Measurements from ENCODE around the gene SPAG9.

SPAG9 gene

DNA sequence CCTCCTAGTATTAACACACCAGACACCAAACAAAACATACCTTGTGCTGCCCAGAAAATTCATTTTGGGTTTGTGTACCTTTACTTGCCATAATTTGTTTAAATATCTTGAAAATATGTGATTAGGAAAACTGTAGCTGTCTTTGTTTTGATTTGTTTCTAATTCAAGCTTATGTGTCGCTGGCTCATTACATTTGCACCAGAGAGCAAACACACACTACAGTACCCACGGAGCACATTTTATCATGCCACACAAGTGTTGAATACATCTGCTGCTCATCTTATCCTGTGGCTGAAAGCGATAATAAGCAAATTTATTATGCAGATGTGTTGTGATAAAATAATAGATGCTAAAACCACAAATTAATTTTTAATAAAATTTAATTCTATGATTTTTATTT, 63.1 kb downstream of the SPAG9 start:
- no peak for DNase-seq (ENCODE audit: low spot score)
- TF ChIP-seq, protein P1, sequence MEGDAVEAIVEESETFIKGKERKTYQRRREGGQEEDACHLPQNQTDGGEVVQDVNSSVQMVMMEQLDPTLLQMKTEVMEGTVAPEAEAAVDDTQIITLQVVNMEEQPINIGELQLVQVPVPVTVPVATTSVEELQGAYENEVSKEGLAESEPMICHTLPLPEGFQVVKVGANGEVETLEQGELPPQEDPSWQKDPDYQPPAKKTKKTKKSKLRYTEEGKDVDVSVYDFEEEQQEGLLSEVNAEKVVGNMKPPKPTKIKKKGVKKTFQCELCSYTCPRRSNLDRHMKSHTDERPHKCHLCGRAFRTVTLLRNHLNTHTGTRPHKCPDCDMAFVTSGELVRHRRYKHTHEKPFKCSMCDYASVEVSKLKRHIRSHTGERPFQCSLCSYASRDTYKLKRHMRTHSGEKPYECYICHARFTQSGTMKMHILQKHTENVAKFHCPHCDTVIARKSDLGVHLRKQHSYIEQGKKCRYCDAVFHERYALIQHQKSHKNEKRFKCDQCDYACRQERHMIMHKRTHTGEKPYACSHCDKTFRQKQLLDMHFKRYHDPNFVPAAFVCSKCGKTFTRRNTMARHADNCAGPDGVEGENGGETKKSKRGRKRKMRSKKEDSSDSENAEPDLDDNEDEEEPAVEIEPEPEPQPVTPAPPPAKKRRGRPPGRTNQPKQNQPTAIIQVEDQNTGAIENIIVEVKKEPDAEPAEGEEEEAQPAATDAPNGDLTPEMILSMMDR (IDR thresholded peaks at IDR 0.05; ENCODE audit: extremely low read depth, missing control alignments), result no peak

DNA sequence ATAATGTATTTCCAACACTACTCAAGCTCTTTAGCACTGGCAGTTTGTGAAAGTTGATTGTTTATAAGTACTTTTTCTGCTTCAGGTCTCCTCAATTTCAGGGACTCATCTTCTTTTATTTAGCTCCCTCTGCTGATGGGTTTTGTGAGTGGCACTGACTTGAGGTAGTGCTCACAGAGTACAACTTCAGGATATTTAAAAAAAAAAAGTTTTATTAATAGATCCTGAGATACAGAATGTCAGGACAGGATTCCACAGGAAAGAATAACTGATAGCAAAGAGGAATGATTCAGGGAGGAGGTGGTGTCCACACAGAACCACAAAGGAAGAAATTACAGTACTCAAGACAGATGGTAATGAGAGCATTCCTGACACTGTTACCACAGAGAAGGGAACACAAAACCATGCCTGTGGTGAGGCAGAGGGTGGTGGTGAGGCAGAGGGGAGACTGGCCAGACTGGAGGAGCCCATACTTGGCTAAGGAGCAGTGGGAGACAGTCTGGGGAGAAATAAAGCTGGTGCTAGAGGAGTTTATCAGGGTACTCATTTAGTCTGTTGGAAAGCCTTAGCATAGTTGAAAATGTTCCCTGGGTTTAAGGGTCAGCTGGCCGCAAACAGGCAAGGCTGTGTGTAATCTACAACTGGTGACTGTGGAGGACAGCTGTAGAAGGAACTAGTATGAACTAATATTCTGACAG, 63.7 kb downstream of the SPAG9 start:
- TF ChIP-seq, protein P1 (IDR thresholded peaks at IDR 0.05; ENCODE audit: extremely low read depth, missing control alignments), result peak; percentile 46
- DNase-seq (ENCODE audit: low spot score), result peak; percentile 46

DNA sequence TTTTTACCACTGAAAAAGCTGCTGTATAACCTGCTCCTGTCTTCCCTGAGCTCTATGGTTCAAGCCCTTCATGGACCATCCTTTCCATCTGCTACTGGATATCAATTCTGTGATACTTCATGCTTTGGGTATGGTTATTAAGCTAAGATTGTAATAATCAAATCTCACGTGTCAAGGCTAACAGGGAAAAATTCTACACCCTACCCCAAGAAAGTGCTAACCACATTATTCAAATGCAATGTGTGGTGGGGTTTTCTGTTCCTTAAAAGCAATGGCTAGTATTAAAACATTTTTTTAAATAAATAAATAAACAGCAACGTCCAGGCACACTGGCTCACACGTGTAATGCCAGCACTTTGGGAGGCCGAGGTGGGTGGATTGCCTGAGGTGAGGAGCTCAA, 65.9 kb downstream of the SPAG9 start:
- TF ChIP-seq, protein P1 (IDR thresholded peaks at IDR 0.05; ENCODE audit: extremely low read depth, missing control alignments), result no peak
- no peak for DNase-seq (ENCODE audit: low spot score)

DNA sequence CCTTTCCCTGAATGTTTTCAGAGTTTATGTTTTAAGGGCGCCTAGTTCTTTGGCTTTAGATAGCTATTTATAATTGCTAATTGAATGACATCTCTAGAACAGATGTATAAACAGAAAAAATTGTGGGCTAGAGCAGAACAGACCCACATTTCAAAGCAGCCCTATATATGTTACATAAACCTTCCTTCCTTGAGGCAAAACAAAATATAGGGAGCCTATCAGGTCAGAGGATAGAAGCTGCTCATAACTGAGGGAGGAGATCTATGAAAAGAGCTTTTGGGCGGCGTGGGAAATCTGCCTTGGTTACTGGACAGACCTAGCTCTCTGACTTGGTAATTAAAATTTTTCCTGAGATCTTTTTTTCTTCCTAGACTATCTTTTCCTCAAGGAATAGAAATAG, 68.4 kb downstream of the SPAG9 start:
- TF ChIP-seq, protein P1 (IDR thresholded peaks at IDR 0.05; ENCODE audit: extremely low read depth, missing control alignments), result no peak
- DNase-seq (ENCODE audit: low spot score), result no peak

DNA sequence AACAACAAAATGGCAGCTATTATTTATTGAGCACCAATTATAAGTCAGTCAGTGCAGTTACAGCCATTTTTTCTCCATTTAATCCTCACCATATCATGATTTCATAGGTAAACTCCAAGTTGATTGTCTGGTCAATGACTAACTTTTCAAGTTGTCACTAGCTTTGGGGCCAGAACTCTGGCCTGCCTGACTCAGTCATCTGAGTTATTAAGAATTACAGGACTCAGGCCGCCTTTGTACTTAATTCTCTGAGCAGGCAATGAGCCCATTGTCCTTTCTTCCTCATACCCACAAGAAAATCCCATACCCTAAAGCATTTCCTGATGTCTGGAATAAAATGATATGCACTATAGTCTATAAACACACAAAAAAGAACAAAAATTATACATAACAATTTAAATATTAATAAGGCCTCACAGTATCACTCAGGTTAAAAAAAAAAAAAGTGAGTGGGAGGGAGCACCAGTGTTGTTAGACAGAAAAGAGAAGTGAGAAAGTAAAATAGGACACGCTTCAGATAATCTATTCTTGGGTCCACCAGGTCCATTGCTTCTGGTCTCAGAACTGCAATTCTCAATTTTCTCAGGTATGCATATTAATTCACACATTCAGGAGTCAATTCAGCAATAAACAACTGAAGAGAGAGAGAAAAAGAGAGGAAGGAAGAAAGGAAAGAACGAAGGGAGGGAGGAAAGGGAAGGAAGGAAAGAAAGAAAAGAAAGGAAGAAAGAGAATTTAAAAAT, 70.2 kb downstream of the SPAG9 start:
- peak; percentile 58 for DNase-seq (ENCODE audit: low spot score)
- TF ChIP-seq, protein P1 (IDR thresholded peaks at IDR 0.05; ENCODE audit: extremely low read depth, missing control alignments), result no peak

DNA sequence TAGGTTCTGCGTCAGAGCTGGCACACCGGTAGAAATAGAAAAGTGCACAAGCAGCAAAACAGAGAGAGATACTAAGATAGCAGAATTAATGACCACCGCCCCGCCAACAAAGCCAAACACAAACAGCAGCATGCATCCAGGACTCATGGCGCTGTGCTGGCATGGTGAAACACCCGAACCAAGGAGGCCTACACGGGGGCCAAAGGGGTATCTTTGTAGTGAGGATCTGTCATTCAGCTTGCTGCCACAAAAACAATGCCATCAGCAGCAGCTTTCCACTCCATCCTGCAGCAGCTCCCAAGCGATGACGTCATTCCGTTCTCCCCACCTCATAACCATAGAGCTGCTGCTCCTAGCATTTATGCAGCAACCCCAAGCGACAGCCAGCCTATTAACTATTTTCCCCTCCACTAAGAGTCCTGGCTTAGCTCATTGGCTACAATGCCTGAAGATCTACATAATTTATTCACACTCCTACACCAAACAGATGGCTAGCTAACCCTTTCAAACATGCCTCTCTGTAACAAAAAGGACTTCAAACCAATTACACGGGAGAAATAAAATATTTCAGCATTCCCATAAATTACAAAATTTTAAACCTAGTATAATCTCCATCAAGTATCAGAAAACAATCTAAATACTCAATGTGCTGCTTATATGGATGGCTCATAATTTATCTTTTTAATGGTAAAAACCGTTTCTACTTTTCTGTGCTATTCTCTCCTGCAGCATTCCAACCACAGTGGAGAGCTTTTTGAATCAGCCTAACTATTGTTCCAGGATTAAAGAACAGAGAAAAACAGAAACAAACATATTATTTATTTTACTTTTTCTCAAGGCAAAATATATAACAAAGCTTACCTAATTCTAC, 73.9 kb downstream of the SPAG9 start:
- TF ChIP-seq, protein P1 (IDR thresholded peaks at IDR 0.05; ENCODE audit: extremely low read depth, missing control alignments), result no peak
- no peak for DNase-seq (ENCODE audit: low spot score)

Data from GM20000 (cell line).